NCI-H526 treated with DMSO at 0.1 percent for 48 hours (cell line): Measurements from ENCODE around the gene FAM83F.
"Not testable (repeated sequence)": the region's sequence is repeated elsewhere in the genome, so short reads cannot be mapped to it uniquely, and the experiment has no call there.

ENCODE experiments used
- DNase-seq: peaks from one replicate; lab custom pipeline; 2025; lab: John Stamatoyannopoulos, UW

Gene FAM83F

GRCh38 chr22:39966470-39966869 lies 28.3 kb upstream of the FAM83F start:
- no peak for DNase-seq

DNA sequence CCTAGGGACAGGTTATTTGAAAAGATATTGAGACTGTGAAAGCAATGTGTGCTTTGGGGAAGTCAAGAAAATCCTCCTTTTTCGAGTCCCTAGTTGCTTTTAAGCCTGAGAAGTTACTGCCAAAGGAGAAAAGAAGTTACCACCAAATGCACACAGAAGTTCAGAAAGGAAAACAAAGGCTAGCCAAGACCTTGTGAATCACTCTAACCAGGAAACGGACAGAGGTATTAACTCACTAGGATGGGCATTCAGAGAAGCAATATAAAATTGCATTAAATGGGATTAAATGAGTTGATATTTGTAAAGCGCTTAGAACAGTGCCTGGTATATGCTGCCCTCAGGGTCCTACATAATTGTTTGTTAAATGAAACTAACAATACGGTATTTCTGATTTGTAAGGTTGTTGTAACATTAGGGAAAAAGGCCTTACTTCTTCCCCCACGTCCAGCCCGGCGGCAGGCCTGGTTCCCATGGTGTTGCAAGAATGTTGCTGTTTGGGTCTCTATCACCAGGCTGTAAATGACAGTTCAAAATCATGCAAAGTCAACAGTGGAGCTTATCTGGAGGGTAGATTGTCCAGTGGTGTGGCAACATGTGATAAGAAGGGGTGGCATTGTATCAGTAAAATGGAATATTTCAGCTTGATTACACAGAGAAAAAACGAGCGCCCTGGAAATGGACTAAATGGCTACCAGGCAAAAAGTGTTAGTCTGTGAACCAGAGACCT lies 27.5 kb upstream of the FAM83F start:
- DNase-seq: no peak

DNA sequence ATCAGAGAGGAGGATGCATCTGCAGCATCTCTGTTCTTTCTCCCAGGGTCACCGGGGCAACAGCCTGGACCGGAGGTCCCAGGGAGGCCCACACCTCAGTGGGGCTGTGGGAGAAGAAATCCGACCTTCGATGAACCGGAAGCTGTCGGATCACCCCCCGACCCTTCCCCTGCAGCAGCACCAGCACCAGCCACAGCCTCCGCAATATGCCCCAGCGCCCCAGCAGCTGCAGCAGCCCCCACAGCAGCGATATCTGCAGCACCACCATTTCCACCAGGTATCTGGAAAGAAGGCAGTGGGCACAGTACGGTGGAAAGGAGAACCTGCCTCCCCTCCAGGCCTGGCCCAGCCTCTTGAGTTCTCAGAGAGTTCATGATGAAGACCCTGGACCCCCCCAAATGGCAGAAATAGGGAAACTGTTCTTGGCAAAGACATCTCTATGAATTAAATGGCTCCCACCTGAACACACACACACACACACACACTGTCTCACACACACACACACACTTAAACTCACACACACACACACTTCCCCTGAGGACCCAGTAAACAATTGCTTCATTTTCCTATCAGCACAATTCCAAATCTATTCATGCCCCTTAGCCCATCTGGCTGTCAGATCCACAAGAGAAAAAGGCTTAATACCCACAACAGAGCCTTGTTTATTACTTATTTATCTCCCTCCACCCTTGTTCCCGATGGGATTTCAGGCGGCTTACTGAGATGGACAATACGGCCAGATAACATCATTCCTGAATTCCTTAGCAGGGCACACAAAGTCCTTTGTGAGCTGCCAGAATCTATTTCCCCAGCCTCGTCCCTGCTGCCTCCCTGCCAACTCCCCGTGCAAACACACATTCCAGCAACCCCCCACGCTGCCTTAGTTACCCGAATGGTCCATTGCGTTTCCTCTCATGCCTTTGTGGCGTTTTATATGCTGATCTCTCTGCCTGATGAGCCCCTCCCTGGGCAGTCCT lies 26.5 kb upstream of the FAM83F start:
- DNase-seq: no peak

- no peak for DNase-seq
Observed at GRCh38 chr22:39970742-39971141, 24.0 kb upstream of the FAM83F start.

GRCh38 chr22:39972641-39973040 lies 22.1 kb upstream of the FAM83F start:
- DNase-seq: no peak

- no peak for DNase-seq
Observed at GRCh38 chr22:39973656-39974055, 21.1 kb upstream of the FAM83F start.

GRCh38 chr22:39974065-39974464 lies 20.7 kb upstream of the FAM83F start:
- no peak for DNase-seq

- no peak for DNase-seq
Observed at GRCh38 chr22:39979048-39979447, 15.7 kb upstream of the FAM83F start.

- DNase-seq: no peak
Observed at GRCh38 chr22:39979458-39979857, 15.3 kb upstream of the FAM83F start.

- no peak for DNase-seq
Observed at GRCh38 chr22:39980596-39980995, 14.2 kb upstream of the FAM83F start.

- no peak for DNase-seq
Observed at GRCh38 chr22:39983346-39983745, 11.4 kb upstream of the FAM83F start.

DNA sequence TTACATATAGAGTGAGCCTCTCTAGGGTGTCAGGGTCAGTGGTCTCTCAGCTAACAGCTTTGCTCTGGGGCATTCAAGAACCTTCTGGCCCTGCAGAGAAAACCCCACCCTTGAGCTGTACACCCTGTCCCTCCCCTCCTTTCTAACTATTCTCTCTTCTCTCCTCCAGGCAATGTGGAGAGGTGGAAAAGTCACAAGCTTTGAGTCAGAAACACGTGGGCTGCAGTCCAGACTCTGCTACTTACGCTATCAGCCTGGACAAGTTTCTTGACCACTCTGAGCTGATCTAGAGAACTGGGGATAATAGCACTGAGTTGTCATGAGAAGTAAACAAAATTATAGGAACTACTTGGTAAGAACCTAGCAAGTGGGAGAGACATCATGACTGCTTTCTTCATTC lies 10.7 kb upstream of the FAM83F start:
- no peak for DNase-seq

GRCh38 chr22:39984746-39985145 lies 10.0 kb upstream of the FAM83F start:
- no peak for DNase-seq

DNA sequence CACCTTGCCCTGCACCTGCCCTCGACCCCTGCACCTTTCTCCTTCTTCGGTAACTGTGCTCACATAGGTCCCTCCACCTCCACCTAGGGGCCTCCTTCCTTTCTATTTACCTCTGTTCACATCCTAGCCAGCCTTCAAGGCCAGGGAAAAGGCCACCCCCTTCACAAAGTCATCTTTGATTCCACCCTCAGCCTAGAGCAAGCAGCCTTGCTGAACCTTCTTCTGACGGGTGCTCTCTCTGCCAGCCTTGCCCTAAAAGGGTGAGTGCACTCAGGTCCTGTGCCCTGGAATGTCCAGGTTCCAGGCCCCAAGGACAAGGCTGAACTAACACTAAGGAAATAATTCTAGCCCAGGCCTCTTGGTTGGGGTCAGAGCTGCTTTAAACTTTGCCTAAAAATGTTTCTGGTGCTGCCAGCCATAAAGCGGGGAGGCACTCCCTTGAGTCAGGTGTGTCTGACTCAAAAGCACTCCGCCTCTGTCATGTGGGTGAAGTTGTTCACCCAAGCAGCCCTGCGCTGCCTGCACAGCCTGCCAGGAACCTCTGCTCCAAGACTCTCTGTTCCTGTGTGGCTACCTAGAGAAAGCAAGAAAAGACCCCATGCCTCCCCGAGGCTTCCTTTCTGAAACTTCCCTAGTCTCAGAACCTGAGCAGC lies 9.2 kb upstream of the FAM83F start:
- DNase-seq: no peak

GRCh38 chr22:39988386-39989114 lies 6.2 kb upstream of the FAM83F start:
- DNase-seq: no peak

GRCh38 chr22:39989633-39990032 lies 5.1 kb upstream of the FAM83F start:
- DNase-seq: no peak

GRCh38 chr22:39990686-39991085 lies 4.1 kb upstream of the FAM83F start:
- DNase-seq: no peak

DNA sequence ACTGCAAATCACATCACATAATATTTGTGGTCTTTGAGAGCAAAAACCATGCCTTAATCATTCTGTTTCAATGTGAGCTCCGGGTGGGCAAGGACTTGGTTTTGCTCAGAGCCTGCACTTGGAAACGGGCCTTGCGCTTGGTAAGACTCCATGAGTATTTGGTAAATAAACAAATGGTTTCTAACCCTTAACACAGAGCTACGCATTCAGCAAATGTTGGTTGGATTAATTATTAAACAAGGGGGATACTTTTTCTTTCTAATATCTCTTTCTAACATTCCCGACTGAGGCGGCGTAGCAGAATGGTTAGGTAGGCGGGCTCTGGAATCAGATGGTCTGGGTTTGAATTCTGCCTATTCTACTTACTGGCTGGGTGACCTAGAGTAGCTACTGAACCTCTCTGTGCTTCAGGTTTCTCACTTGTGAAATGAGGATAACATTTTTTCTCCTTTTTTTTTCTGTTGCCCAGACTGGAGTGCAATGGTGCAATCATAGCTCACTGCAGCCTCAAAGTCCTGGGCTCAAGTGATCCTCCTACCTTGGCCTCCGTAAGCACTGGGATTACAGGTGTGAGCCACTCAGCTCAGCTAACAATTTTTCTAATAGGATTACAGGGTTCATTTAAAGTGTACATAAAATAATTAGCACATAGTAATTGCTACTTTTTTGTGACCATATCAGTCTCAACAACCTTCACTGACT lies 3.4 kb upstream of the FAM83F start:
- DNase-seq: no peak

- DNase-seq: no peak
Observed at GRCh38 chr22:39992088-39992826, 2.5 kb upstream of the FAM83F start.

DNA sequence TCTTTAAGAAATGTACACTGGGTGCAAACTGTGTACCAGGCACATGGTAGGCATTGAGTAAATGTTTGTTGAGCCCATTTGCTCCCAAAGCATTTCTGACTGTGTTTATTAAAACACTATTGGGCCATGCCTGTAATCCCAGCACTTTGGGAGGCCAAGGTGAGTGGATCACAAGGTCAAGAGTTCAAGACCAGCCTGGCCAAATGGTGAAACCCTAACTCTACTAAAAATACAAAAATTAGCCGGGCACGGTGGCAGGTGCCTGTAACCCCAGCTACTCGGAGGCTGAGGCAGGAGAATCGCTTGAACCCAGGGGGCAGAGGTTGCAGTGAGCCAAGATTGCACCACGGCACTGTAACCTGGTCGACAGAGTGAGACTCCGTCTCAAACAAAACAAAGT lies 1.9 kb upstream of the FAM83F start:
- DNase-seq: not testable (repeated sequence)
